ENCODE measurements around the gene FAM13A. TPM values are rescaled to one million over a fixed set of nuclear protein-coding genes. Genes with fewer than 3 reads are reported as not detected.

The FAM13A gene
- total and polyA plus RNA-seq, 9 of the 15 experiments (the other 6 are each of a cell fraction or from before 2014, with no cell fraction given) = 11.3 to 23.3 (median 14.7) TPM

DNA sequence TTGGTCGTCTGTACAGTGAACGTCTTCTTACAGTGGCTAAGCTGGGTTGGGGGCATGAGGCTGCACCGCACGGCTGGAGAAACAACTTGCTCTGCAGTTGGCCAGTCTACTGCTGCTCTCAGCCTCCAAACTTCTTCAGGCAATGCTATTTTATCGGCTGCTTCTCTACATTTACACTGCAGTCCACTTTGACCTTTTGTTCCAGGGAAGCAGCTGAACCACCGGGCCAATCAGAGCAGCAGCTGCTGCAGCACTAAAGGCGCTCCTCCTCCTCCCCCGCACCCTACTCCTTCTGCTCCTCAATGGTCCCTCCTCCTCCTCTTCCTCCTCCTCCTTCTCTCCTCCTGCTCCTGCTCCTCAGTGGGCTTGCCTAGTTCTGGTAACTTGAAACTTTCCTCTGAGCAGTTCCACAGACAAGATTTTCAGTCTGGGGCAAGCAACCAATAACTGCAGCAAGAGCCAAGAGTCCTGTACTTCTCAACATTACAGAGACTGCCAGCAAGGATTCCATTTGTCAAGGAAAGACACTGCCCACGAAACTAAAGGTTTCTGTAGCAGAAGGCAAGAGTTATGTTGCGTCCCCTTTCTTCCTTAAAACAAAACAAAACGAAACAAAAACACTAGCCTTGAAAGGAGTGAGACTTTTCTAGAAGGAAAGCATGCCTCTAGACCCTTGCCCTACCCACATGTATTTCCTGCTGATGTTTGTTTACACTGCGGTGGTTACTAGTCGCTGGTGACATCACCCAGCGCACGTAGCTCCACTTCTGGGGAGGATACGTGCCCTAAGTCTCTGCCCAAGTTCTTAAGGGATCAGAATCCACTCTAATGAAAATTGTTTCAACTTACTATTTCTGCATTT lies 233.7 kb downstream of the FAM13A start (continued):
- TF ChIP-seq, protein P1, sequence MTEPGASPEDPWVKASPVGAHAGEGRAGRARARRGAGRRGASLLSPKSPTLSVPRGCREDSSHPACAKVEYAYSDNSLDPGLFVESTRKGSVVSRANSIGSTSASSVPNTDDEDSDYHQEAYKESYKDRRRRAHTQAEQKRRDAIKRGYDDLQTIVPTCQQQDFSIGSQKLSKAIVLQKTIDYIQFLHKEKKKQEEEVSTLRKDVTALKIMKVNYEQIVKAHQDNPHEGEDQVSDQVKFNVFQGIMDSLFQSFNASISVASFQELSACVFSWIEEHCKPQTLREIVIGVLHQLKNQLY (CRISPR knock-in tag; conservative IDR thresholded peaks at IDR 0.05) = no peak
- TF ChIP-seq RNF2 (IDR thresholded peaks at IDR 0.05) = no peak
- no peak for TF ChIP-seq HEY1 (CRISPR knock-in tag; IDR thresholded peaks at IDR 0.05; ENCODE audit: borderline replicate concordance)
- peak; percentile 73 for TF ChIP-seq CC2D1A (IDR thresholded peaks at IDR 0.05)
- TF ChIP-seq HDAC1 (IDR thresholded peaks at IDR 0.05) = peak in 1 of 2 experiments; percentile 94; a peak in 2 of 4 replicates
- no peak for TF ChIP-seq ZNF780A (CRISPR knock-in tag; IDR thresholded peaks at IDR 0.05)
- TF ChIP-seq, protein P2, sequence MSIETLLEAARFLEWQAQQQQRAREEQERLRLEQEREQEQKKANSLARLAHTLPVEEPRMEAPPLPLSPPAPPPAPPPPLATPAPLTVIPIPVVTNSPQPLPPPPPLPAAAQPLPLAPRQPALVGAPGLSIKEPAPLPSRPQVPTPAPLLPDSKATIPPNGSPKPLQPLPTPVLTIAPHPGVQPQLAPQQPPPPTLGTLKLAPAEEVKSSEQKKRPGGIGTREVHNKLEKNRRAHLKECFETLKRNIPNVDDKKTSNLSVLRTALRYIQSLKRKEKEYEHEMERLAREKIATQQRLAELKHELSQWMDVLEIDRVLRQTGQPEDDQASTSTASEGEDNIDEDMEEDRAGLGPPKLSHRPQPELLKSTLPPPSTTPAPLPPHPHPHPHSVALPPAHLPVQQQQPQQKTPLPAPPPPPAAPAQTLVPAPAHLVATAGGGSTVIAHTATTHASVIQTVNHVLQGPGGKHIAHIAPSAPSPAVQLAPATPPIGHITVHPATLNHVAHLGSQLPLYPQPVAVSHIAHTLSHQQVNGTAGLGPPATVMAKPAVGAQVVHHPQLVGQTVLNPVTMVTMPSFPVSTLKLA (conservative IDR thresholded peaks at IDR 0.05) = peak; percentile 95 to 97
- peak; percentile 78 for TF ChIP-seq SMARCA4 (IDR thresholded peaks at IDR 0.05)
- TF ChIP-seq ZNF583 (CRISPR knock-in tag; IDR thresholded peaks at IDR 0.05) = no peak
- no peak for TF ChIP-seq SAFB2 (IDR thresholded peaks at IDR 0.05; ENCODE audit: borderline replicate concordance, low read depth, low read length, severe bottlenecking)
- no peak for TF ChIP-seq KDM4B (IDR thresholded peaks at IDR 0.05; ENCODE audit: borderline replicate concordance in 2 of 2, low read depth in 1 of 2)
- peak; percentile 92 for TF ChIP-seq KDM5B (IDR thresholded peaks at IDR 0.05; ENCODE audit: insufficient replicate concordance, low read depth, low read length)
- TF ChIP-seq PML (IDR thresholded peaks at IDR 0.05; ENCODE audit: low read length) = no peak
- no peak for TF ChIP-seq ZSCAN29 (IDR thresholded peaks at IDR 0.05)
- TF ChIP-seq RBM34 (IDR thresholded peaks at IDR 0.05; ENCODE audit: borderline replicate concordance, insufficient read depth, low read length) = no peak
- TF ChIP-seq, protein P3, sequence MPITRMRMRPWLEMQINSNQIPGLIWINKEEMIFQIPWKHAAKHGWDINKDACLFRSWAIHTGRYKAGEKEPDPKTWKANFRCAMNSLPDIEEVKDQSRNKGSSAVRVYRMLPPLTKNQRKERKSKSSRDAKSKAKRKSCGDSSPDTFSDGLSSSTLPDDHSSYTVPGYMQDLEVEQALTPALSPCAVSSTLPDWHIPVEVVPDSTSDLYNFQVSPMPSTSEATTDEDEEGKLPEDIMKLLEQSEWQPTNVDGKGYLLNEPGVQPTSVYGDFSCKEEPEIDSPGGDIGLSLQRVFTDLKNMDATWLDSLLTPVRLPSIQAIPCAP (CRISPR knock-in tag; IDR thresholded peaks at IDR 0.05; ENCODE audit: borderline replicate concordance) = no peak
- TF ChIP-seq ATF1 (CRISPR knock-in tag; IDR thresholded peaks at IDR 0.05) = no peak
- peak; percentile 90 for TF ChIP-seq ATF1 (tag; IDR thresholded peaks at IDR 0.05)
- TF ChIP-seq, protein P4, sequence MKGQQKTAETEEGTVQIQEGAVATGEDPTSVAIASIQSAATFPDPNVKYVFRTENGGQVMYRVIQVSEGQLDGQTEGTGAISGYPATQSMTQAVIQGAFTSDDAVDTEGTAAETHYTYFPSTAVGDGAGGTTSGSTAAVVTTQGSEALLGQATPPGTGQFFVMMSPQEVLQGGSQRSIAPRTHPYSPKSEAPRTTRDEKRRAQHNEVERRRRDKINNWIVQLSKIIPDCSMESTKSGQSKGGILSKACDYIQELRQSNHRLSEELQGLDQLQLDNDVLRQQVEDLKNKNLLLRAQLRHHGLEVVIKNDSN (CRISPR knock-in tag; IDR thresholded peaks at IDR 0.05) = peak; percentile 42; the same call in 1 of the 2 replicates
- TF ChIP-seq NR4A1 (CRISPR knock-in tag; IDR thresholded peaks at IDR 0.05) = no peak
- TF ChIP-seq NR4A1 (tag; IDR thresholded peaks at IDR 0.05) = no peak
- no peak for TF ChIP-seq ZNF146 (CRISPR knock-in tag; IDR thresholded peaks at IDR 0.05; ENCODE audit: unreplicated experiment)

Data from K562 (cell line).